KG1 (cell line): ENCODE data around the gene HAGHL.
"Not testable (repeated sequence)": the region's sequence is repeated elsewhere in the genome, so short reads cannot be mapped to it uniquely, and the experiment has no call there.

ENCODE experiments used
- DNase-seq: peaks from one replicate; lab custom pipeline; 2025; lab: John Stamatoyannopoulos, UW

The HAGHL gene

DNA sequence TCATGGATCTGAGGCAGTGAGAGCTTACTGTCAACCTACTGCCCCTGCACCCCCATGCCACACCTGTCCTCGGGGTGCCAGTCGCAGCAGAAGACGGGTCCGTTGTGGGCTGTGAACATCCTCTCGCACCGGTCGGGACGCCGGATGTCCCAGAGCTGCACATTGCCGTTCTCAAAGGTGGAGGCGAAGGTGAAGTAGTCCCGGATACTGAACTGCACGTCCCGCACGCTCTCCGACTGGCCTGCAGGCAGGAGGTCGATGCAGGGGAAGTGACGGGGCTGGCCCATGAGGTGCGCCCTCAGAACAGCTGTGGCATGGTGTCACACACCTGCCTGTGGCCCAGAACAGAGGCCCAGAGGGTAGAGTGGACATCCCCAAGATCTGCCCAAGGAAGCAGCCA lies 39.4 kb upstream of the HAGHL start:
- DNase-seq: no peak

DNA sequence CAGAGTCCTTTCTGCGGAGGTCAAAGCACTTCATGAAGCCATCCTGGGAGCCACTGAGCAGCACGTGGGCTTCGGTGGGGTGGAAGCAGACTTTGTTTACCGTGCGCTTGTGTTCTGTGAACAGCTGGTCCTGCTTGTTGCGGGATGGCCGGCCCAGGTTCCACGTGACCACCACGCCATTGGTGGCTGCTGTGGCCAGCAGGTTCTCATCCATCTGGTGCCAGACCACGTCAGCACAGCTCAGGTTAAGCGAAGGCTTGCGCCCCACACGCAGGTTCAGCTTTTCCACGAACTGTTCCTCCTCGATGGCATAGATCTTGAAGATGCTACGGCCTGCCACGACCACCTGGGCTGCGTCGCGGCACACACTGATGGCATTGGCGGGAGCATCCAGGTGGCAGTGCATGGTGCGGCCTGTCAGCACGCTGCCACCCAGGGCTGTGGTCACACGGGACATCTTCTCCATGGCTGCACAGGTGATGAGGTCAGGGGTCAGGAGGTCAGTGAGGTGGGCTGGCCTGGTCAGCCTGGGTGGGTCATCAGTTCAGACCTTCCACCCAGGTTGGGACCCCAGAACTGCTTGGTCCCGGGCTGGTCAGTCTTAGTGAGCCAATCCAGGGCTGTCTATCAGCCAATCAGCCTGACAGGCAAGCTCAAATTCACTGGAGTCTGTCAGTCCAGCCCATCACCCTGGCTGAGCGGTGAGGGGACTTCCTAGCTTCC lies 37.6 kb upstream of the HAGHL start:
- no peak for DNase-seq

DNA sequence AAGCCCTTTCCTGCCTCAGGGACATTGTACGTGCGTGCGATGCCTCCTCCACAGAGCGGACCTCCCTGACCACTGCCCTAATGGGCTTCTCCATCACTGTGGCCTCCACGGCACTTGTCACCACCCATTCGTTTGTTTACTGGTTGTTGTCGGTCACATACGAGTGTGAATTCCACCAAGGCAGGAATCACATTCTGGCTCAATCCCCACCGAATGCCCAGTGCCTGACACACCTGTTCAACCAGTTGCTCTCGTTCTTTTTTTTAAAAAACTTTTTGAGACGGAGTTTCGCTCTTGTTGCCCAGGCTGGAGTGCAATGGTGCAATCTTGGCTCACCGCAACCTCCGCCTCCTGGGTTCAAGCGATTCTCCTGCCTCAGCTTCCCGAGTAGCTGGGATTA lies 35.7 kb upstream of the HAGHL start:
- not testable (repeated sequence) for DNase-seq

DNA sequence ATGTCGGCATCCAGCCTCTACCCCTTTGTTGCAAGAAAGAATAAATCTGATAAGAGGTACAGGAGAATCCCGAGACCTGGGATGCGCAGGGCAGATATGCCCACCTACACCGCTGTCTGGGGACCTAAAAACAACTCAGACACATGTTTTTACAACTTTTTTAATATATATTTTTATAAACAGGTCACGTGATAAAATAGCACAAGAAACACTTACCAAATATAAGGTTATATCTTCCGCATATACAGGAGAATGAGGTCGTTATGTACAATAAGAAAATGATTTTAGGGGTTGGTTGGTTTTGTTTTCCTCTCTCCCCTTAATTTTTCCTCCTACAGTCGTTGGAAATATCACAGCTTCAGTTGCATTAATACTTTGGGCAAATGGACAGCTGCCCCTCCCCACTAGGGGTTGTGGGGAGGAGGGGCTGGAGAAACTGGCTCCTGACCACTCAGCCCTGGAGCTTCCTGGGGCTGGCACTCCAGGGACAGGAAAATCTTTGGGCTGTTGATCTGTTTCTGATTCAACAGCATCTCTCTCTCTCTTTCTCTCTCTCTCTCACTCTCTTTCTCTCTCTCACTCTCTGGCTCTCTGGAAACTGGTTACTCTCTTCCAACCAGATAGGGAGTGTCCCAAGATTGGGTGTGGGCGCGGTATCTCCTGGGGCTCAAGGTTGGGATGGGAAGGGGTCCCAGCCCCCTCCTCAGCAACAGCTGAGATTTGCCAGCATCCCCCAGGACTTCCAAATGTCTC lies 34.4 kb upstream of the HAGHL start:
- DNase-seq: no peak

DNA sequence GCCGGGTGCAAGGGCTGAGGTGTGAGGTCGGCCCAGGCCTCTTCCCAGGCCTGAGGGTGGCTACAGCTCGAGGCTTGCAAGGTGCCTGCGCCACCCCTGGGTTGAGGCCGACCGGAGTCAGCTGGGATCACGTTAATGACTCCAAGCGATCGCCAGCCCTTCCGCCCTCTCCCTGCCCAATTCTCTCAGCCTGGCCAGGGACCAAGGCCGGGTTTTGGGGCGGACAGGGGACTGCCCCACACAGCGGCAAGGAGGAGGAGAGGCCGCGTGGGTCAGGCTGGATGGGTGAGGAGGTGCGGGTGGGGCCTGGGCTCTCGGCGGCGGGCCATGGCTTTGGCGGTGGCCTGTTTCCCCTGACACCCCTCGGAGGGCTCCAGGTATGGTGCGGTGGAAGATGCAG lies 33.5 kb upstream of the HAGHL start:
- no peak for DNase-seq

DNA sequence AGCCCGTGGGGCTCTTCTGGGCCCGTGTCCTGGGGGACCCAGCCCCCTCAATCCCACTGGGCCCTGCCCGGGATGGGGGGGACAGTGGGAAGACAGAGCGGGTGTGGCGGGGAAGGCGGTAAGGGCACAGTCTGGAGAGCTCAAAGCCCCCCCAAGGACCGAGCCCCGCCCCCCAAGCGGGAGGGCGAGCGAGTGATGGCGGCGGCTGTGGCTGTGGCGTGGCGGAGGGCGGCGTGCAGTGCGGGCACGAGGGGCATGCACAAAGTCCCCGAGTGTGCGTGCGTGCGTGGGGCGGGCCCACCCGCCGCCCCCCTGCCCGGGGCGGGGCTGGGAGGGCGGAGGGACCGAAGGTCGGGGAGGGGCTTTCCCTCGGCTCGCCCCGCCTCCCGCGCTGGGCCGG lies 33.1 kb upstream of the HAGHL start:
- DNase-seq: no peak

DNA sequence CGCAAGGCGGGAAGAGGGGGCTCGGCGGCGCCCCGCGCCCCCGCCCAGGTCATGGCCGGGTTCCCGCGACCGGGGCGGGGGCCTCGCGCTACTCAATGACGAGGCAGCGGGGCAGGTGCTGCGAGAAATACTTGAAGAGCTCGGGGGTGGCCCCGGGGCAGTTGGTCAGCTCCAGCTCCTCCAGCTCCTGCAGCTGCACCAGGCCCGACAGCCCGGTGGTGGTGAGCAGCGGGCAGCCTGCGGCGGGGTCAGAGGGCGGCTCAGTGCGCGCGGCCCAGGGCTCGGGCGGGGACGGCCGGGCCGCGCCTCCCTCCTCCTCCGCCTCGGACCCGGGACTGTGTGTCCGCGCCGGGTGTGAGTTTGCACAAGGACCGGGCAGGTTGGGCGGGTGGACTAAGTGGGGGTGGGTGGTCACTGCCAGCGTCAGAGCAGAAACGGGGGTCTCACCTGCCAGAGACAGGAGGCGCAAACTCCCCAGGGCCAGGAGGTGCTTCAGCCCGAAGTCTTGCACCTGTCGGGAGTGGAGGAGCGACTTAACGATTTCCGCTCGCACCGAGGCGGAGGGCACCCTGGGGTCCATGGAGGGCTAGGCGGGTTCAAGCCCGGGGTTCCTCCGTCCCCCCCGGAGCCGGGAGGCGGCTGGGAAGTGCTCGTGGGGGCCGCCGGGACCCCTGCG lies 32.6 kb upstream of the HAGHL start:
- no peak for DNase-seq

DNA sequence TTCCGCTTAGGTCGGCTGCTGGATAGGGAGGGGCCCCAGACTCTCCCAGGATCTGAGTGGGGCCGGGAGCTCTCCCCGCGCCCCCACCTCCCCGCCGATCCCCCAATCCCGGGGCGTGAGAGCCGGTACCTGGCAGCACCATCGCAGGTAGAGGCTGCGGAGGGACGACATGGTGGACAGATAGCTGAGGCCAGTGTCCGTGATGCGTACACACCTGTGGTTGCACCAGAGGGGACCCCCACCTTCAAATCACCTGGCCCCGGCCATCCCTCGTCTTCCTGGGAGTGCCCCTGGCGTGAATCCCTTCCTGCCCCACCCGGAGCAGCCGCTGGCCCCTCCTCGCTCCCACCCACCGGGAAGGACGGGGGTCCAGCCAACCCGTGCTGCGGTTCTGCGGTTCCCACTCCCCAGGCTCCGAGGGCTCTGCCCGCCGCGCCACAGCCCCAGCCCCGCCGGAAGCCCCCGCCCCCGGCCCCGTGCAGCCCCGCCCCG lies 32.0 kb upstream of the HAGHL start:
- no peak for DNase-seq

DNA sequence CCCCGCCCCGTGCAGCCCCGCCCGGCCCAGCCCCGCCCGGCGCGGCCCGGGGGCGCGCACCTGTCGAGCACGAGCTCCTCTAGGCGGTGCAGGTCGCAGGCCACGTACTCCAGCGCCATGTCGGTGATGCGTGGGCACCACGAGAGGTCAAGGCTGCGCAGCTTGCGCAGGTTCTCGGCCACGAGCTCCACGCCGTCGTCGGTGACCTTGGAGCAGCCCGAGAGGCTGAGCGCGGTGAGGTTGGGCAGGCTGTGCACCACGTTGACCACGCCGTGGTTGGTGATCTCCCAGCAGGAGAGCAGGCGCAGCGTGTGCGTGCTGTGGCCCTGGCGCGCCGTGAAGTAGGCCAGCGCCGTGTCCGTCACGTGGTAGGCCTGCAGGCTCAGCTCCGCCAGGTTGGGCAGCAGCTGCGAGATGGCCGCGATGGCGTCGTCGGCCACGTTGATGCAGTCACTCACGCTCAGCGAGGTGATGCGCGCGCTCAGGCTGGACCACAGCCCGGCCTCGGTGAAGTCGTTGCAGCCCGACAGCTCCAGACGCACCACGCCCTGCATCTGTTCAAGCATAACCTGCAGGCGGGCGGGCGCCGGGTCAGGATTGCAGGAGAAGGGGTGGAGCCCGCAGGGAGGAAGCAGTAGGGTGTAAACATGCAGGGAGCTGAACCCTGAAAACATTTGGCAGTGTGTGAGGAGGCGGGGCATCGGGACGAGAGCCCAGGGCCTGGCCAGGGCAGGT lies 31.4 kb upstream of the HAGHL start:
- DNase-seq: no peak

DNA sequence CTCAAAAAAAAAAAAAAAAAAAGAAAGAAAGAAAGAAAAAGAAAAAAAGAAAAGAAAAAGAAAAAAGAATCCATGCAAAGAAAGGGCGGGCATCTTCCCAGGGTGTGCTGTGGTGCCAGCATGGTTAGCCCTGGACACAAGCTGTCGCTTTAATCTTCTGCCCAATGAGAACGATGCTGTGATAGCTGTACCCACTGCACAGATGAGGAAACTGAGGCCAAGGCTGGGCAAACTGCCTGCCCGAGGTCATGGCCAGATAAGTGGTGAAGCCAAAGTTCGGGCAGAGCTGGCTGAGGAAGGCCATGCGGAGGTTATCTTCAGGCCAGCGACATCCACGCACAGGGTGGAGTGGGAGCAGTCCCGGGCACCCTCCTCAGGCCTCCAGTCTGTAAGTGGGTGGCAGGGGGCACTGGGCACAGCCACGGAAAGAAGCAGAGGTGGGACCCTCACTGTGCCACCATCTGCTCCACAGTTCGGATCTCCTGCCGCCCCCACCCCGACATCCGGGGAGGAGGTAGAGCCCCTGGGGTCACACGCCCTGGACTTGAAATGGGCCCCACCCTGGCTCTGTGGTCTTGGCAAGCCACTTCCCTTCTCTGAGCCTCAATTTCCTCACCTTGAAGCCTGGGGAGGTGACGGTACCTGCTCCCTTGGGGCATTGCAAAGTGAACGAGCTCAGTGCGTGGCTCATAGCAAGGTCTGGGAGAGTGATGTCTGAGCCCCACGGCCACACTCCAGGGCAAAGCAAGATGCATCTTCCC lies 27.8 kb upstream of the HAGHL start:
- no peak for DNase-seq

DNA sequence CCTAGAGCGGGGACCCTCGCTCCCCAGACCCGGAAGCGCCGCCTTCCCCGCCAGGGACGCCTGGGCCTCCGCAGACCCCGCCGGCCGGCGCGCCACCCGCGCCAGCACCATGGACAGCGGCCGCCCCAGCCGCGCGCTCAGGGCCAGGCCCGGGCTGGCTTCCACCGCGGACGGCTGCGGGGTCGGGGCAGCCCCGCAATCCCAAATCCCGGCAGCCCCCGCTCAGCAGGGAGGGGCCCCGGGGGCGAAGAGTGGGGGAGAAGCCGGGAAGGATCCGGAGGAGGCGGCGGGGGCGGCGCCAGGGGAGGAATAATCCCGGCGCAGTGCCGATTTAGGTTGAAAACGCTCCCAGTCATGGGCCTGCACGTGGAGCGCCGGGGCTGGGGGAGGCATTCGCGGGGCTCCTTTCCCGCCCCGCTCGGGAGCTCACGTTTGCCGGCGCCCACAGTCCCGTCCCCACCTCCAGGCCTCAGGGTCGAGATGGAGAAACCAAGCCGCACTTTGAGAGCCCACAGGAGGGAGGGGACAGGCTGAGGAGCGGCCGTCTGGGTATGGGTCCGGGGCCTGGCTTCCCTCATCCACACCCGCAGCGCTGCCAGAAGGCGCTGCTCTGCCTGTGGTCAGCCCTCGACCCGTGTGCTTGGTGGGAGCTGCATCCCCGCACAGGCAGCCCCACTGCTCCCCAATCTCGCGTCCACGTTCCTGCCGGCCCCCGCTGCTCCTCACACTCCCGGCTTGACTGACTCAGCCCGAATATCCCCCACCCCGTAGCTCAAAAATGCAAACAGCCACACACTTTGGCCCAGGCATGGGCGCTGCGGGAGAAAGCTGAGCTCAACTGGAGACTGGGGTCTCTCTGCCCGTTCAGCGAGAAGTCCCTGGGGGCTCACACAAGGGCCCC lies 26.0 kb upstream of the HAGHL start:
- no peak for DNase-seq

DNA sequence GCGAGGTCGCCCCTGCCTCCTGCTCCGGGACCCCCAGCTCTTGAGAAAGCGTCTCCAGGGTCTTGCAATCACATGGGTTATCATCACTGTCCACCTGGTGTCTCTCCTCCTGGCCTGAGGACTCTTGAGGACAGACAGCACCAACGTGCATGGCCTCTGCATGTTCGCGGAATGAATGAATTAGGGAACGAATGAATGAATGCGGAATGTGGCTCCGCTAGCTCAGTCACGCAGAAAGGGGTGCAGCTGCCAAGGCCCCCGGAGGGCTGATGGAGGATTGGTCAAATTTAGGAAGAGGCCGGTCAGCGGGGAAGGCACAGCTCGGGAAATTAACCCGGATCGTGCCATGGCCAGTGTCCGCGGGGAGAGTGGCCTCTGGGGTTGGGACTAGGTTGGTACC lies 24.6 kb upstream of the HAGHL start:
- DNase-seq: no peak

DNA sequence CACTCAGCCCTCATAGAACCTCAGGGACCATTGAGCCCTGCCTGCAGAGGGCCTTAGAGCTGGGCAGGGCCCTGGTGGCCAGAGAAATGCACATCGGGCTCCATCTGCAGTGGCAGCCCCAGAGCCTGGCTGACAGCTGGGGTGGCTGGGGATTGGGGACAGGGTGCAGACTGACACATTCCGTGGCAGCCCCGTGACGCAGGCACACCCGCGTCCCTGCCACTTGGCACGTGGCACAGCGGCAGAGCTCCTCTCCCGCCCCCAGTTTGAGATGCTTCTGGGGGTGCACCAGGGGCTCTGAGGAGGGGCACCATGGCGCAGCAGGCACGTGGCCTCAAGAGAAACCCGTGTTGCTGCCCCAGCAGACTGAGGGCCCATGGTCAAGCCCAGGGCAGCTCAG lies 23.5 kb upstream of the HAGHL start:
- DNase-seq: no peak

DNA sequence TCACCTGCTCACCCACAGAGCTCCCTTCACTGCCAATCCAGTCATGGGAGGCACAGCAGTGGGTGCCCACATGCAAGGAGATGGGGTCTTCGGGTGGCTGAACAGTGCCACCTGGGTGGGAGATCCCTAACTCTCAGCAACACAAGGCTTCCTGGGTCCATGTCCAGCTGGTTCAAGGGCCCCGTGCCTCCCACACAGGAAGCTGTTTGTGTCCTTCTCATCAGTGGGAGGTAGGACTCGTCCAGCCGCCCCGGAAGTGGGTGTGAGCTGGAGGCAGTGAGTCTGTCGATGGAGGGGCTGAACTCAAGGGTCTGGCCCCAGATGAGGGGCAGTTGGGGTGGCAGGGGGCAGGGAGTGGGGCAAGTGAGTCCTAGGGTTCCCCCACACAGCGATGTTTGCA lies 22.9 kb upstream of the HAGHL start:
- no peak for DNase-seq

DNA sequence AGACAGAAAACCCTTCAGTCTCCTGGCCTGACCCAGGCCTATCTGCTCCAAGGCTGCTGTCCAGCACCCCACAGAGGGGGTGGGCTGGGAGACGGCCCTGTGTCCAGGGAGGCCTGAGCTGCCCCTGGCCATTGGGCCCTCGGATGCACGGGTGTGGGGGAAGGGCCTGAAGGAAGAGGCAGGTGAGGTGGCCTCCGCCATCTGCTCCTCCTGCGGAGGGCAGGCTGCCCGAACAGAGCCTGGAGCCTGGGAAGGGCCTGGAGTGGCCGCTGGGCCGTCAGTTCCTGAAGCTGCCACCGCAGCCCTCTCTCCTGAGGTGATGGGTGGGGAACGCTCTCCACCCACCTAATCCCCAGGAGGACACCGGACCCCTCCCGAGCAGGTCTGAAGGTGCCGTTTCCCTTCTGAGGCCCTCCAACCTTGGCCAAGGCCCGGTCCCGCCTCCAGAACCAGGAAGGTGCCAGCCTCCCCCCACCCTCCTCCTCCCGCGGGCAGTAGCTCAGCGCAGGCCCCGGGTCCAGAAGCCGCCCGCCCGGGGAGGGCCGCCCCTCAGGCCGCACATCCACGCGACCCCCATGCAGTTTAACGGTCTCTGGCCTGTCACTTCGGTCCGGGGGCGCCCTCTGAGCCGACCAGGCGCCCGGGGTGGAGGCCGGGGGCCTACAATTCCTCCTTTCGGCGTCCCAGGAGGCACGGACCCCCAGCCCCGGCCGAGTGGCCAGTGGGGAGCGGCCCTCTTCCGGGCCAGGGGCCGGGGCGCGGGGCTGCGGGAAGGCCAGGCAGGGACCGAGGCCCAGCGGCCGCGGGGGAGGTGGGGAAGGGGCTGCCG lies 22.1 kb upstream of the HAGHL start:
- no peak for DNase-seq

DNA sequence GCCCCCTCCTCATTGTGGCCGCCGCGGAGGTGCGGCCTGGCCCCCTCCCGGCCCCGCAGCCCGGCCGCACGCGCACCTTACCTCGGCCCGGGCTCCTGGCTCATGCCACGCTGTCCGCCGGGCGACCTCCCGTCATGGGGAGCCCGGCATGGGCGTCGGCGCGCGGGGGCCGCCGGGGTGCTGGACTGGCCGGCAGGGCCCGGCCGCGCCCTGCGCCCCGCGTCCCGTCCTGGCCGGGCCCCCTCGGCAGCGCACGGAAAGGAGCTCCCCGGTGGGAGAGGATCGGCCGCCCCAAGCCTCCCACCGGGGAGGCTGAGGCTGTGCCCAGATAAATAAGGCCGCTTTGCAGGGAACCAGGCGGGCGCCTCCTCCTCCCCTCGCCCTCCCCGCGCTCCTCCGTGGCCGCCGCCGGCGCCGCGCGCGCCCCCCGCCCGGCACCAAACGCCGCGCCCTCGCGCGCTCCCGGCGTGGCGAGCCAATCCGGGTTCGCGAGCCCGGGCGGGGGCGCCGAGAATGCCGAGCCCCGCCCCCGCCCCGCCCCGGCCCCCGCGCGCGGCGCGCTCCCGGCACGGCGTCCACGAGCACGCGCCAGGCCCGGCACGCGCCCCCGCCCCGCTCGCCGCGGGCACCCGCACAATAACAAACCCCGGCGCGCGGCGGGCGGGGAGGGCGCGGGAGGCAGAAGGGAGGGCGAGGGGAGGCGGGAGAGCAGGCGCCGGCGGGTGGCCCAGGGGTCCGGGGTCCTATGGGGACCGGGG lies 21.3 kb upstream of the HAGHL start, which contains the start of gene FBXL16:
FBXL16 (minus strand) TSS at position 371 of the 758 bp plus-strand sequence. CDS start 8,396 bp downstream, outside the sequence.
- DNase-seq: no peak

DNA sequence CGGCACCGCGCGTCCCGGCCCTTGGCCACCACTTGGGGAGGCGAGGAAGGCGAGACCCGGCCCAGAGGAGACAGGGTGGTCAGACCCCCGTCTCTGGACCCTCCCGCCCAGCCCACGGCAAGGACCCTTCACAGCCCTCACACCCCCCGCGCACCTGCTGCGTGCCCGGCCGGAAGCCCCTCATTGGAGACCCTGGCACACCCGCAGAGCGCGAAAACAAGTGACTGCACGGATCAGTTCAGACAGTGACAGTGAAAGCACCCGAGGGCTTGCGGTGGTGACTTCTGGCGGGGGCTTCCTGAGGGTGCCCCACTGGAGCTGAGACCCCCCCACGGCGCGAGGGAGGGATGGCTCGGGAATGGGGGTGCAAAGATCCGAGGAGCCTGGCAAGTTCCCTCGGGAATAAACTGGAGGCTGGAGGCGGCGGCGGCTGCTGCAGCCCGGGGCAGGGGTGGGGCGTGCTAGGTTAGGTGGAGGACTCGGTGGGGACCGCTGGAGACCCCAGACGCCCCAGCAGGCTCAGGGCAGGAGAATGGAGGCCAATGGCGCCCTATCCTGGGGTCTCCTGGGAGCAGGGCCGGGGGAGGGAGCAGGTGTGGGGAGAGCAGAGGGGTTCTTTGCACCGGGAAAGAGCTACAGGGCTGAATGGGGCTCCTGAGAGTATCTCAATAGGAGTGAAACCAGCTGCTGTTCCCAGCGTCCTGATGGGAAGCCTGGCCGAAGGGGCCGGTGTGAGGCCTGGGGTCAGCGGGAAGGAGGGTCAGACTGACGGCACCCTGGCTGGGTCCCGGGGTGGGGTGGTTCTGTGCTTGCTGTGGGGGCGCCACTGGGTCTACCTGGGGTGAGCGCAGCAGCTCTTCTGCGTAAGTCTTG lies 20.5 kb upstream of the HAGHL start:
- no peak for DNase-seq

DNA sequence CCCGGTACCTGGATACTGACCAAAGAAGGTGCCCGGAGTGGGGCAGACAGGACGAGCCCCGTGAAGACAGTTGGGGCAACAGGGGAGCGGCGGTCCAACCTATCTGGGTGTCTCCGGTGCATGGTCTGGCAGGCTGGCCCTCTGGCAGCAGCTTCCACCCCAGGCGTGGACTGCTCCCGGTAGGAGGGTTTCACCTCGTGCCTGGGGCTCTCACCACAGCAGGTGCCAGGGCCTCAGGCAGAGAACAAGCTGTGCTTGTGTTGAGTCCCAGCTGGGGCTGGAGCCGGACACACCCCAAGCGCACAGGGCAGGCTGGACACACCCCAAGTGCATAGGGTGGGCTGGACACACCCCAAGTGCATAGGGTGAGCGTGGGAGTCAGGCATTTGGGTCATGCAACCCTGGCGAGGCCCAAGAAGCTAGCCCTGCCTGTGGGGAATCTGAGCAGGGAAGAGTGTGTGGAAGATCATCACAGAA lies 19.8 kb upstream of the HAGHL start:
- no peak for DNase-seq
